NOMO-1 treated with dmso at 0.1 percent for 144 hours (cell line): ENCODE results near the gene TPGS1.
A peak's percentile ranks its signal among the peaks of the same experiment; 100 is the strongest.

Source experiments
- DNase-seq: peaks from one replicate; lab custom pipeline; 2025; ENCODE audit not compliant: unreplicated experiment; lab: John Stamatoyannopoulos, UW

Gene TPGS1

DNA sequence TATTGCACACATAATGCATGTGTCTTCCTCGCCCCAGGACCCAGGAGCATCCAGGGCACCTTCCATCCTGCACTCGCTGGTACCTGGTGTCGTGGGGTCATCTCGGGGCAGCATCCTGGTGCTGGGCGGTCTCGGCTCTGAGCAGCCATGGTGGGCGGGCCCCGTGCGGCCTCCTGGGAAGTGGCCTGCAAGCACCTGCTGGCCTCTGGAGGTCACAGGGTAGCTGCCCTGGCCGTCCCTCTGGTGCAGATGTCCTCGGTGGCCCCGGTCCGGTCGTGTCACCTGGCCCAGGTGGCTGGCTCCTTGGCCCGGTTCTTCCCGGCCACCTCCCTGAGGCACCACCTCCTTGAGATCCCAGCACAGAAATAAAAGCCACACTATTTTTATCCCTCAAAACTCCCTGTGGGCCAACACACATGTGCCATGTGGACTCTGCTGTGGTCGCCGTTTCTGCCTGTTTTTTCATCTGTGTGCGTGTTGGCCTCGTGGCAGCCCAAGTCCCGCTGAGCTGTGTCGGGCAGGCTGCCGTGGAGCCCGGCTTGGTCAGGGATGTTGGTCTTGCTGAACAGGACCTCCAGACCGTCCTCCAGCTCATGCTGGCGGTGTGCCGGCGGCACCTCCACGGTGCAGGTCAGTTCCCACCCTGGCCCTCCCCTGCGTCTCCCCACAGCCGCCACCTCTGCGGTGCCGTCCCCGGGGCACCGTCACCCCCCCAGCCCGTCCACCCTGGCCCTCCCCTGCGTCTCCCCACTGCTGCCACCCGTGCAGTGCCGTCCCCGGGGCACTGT, 31.5 kb downstream of the TPGS1 start:
- DNase-seq: no peak

GRCh38 chr19:539429-540030, 32.2 kb downstream of the TPGS1 start:
- DNase-seq: no peak

DNA sequence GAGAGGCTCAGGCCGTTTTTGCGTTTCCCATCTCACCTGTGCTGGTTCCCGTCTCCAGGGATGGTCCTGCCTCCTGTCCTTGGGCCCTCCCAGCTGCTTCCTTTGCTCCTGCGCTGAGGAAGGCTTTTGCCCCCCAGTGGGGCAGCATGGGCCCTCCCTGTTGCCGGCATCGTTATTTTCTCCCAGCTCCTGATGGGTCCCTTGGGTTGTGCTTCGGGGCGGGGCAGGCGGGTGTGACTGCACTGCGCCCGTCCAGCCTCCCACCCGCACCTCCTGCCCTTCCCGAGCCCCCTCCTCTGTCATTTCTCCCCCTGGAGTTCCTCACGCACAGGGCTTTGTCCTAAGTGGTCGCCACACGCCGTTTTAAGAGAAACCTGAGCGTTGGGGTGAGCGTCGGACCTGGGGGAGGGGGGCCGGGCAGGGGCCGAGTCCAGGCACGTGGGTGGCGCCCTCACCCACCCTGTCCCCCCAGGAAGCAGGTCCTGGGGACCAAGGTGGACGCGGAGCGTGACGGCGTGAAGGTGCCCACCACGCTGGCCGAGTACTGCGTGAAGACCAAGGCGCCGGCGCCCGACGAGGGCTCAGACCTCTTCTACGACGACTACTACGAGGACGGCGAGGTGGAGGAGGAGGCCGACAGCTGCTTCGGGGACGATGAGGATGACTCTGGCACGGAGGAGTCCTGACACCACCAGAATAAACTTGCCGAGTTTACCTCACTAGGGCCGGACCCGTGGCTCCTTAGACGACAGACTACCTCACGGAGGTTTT, 33.8 kb downstream of the TPGS1 start:
- no peak for DNase-seq

GRCh38 chr19:541699-542098, 34.4 kb downstream of the TPGS1 start:
- no peak for DNase-seq

DNA sequence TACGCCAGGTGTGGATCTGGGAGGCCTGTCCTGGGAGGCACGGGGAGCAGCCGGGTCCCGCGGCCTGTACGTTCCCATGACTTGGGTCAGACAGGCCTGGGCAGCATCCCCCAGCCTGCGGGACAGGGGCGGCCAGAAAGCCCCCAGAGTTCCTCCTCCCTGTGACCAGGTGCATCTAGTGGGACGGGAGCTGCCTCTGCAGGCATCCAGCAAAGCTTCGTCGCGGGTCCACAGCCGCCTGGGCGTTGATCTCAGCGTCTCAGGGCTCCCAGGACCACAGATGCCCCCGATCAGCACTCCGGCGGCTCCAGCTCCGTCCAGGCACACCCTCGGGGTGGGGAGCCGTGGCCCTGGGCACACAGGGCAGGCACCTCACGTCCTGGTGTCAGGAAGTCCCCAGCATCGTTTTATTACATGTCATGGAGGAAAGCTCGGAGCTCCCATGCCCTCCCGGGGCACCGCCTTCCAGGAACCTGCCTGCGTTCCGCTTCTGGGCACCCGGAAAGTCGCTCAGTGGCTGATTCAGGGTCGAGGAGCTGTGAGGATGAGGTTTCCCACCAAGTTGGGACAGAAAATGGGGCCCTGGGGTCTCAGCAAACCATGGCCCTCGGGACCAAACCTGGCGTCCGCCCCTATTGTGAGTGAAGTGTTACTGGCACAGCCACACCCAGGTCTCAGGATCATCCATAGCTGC, 35.0 kb downstream of the TPGS1 start:
- DNase-seq: no peak

DNA sequence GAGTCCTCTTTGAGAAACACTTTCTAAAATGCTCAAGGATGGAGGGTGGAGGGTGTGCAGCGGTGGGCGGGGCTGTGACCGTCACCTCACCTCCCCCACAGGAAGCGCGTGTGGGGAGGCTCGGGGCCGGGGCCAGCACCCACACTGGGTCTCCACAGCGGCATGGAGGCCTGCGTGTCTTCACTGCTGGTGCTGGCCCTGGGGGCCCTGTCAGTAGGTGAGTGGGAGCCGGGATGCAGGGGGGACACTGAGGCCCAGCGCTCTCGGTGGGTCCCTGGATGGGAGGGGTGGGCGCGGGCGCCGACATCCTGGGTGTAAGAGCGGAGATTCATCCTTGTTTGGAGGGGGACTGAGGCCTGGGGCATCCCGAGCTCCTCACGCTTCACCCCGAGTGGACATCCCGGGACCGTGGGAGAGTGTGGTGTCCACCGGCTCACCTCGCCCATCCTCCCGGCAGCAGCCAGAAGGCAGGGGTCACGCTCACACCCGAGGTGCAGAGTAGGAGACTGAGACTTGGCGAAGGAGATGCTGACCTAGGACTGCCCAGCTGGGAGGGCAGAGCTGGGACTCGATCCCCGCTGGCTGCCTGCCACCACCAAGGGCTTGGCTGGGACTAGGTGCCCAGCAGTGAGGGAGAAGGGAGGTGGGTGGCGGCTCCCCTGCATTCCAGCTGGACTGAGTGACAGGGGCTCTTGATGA, 36.8 kb downstream of the TPGS1 start, which contains the start of gene GZMM:
GZMM (plus strand) TSS at position 144 of the 699 bp plus-strand sequence; CDS start at position 163, 19 bp downstream.
- no peak for DNase-seq

DNA sequence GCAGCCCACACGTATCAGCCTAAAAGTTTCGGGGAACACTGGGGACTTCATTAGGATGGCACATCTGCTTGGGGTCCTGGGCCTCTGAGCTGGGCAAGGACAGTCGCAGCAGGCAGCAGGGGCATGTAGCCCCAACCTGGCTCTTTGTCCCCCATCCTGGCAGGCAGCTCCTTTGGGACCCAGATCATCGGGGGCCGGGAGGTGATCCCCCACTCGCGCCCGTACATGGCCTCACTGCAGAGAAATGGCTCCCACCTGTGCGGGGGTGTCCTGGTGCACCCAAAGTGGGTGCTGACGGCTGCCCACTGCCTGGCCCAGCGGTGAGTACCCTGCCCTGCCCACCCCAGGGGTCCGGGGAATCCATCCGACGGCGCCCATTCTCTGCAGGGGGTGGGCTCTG, 39.8 kb downstream of the TPGS1 start:
- no peak for DNase-seq

DNA sequence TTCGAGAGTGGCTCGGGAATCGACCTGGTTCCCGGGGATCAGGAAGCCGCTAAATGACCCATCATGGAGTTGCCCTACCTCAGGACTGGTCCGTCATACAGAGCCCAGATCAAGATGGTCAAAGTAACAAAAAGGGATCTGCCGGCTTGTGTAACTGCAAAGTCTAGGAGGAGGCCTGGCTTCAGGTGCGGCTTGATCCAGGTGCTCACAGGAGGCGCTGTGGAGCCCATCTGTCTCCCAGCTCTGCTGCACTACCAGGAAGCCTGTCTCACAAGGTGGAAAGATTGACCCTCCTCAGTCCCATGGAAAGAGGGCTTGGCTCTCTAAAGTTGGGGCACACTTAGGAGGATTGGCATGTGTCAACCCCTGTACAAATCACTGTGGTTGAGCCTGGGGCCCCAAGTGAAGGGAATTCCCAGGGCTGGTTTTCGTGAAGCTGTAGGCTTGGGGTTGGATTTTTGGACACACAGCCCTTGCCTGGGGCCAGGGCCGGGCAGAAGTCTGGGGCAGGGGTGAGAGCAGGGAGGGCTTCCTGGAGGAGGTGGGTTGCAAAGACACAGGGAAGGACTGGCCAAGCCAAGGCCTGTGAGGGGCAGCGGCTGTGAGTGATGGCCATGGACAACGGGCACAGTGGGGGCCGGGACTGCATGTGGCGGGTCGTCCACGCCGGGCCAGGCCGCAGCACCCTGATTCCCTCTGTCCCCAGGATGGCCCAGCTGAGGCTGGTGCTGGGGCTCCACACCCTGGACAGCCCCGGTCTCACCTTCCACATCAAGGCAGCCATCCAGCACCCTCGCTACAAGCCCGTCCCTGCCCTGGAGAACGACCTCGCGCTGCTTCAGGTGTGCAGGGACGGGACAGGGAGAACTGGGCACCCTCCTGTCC, 40.8 kb downstream of the TPGS1 start:
- no peak for DNase-seq

GRCh38 chr19:548886-549830, 41.9 kb downstream of the TPGS1 start:
- DNase-seq: no peak

DNA sequence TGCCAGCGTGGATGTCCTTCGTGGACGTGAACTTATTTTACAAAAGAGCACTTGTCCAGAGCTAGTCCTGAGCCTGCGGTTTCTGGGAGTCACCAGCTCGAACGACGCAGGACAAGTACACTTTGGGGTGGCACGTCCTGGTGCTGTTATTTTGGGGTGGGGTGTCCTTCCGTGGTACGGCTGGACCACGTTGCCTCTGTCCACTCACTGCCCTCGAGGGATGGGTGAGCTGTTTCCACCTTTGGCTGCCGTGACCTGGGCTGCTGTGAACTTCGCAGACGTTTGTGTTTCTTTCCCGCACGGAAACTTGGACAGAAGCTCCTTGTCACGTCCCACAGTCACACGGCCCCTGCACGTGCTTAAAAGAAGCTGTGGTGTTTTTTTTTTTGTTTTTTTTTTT, 47.5 kb downstream of the TPGS1 start:
- DNase-seq: no peak

DNA sequence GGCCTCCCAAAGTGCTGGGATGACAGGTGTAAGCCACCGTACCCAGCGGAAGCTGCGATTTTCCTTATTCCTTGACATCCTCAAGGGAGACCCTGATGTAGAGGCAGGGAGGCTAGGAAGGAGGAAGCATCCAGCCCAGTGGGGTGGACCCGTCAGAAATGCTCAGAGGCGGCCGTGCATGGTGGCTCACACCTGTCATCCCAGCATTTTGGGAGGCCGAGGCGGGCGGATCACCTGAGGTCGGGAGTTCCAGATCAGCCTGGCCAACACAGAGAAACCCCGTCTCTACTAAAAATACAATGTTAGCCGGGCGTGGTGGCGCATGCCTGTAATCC, 48.1 kb downstream of the TPGS1 start:
- no peak for DNase-seq

DNA sequence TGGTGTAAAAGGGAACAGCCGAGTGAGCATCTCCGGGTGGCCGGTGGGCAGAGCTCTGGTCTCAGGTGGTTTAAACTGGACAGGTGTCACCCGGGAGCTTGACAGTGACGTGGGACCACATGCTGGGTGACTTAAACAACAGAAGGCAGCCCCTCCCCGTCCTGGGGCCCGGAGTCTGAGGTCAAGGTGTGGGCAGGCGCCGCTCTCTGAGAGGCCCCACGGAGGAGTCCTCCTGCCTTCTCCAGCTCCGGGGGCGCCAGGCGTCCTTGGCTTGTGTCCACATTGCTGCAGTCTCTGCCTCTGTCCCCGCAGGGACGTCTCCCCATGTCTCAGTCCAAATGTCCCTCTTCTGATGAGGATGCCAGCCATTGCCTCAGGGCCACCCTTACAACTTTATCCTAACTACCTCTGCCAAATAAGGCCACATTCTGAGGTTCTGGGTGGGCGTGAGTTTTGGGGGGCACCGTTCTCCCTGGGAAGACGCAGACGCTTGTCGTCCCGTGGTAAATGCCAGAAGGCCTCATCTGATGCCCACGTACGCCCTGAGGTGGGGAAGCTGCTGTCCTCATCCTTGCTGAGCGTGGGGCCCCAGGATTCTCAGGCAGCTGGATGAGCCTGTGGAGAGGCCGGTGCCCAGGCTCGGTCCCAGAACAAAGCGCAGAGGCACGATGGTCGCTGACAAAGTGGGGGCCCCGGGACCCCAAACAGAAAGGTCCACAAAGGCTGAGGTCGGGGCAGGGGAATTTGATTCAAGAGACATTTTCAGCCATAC, 49.5 kb downstream of the TPGS1 start:
- no peak for DNase-seq

DNA sequence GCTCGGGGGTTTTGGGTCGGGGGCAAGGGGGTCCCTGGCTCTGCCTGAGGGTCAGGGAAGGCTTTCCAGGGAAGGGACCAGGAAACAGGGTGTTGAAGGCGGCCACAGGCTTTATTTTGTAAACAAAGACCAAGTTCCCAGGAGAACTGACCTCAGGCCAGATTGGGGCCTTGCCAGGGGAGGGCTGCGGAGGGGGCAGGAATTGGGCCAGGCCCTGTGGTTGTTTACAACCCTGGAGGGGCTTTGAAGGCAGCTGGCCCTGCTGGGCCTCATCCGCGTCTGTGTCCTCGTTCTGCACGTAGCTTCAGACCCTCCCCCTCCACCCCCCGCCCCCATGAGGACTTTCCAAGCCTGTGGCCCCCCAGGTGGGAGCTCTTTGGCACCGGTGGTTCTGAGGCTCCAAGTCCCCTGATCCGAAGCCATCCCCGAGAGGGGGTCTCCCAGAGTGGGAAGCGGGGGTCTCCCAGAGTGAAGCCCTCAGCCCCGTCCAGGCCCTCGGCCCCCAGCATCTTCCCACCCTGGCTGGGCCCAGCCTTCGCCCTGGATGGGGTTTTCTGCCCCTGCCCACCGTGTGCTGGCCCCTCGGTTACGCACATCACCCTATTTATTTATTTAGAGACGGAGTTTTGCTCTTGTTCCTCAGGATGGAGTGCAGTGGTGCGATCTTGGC, 51.6 kb downstream of the TPGS1 start:
- DNase-seq: no peak

- no peak for DNase-seq
Observed at GRCh38 chr19:560121-560520, 52.8 kb downstream of the TPGS1 start.

DNA sequence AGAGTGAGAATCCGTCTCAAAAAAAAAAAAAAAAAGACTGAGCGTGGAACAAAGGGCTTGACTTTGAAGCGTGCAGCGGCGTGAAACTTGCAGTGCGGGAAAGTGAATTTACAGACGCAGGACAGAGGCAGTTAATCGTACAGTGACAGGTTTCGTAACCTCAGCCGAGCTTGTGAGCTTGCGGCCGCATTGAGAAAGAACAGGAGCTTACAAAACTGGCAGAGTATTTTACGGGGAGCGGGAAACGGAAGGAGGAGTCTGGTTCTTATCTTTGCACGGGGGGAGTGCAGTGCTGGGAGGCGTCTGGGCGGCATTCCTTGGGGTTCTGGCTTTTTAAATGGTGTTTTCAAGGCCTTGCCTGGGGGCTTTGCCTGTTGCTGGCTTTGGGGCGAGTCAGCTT, 59.1 kb downstream of the TPGS1 start:
- peak; percentile 89 for DNase-seq

- no peak for DNase-seq
Observed at GRCh38 chr19:566844-567243, 59.5 kb downstream of the TPGS1 start.

DNA sequence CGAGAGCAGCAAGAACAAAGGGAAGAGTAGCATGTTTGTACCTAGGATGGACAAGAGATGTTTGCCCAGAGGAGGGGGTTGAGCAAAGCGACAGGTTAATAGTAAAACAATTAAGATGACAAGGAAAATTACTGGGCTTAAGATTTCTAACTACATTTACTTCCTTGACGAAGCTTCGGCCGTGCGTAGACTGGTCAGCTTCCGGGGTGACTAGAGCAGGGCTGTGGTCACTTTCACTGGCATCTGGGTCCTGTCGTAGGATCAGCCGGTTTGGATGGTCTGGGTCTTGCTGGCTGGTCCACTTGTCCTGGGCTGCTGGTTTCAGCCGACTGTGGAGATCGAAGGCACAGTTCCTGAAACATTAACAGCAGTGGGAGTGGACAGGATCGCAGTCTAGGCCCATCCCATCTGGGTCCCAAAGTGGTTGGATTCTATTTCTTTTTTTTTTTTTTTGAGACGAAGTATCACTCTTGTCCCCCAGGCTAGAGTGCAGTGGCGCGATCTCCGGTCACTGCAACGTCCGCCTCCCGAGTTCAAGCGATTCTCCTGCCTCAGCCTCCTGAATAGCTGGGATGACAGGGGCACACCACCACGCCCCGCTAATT, 60.1 kb downstream of the TPGS1 start:
- DNase-seq: no peak
